Measurements from ENCODE around the gene PHF14.

Gene PHF14

GRCh38 chr7:11163220-11163619 is 189.5 kb downstream of the PHF14 start:
- no CpG with 5 or more reads among the region's 1 CpG for WGBS

GRCh38 chr7:11166051-11166450 is 192.4 kb downstream of the PHF14 start:
- H3K14ac ChIP-seq (ENCODE audit: low read length in 2 of 2) = no peak overlapping the region
- H2AK5ac ChIP-seq (ENCODE audit: low read length, severe bottlenecking) = no peak overlapping the region
- H2AFZ ChIP-seq (ENCODE audit: low read depth, low read length) = no peak overlapping the region
- H4K8ac ChIP-seq (ENCODE audit: low read length) = no peak overlapping the region
- WGBS = 100% methylated on average over 1 of the region's 1 CpG
- no peak for DNase-seq
- no peaks in the 10 kb centered on the region for H3K27me3 ChIP-seq (ENCODE audit: control insufficient read depth in 1 of 2, insufficient read depth in 1 of 2, low read length in 2 of 2)
- H3K79me1 ChIP-seq (replicated peaks; ENCODE audit: low read length, poor library complexity, severe bottlenecking) = no peaks in the 10 kb centered on the region
- no peak overlapping the region for H3K9ac ChIP-seq (ENCODE audit: low read length)
- no peak overlapping the region for H3K27ac ChIP-seq (ENCODE audit: low read length, poor library complexity, severe bottlenecking)
- no peak overlapping the region for H2BK12ac ChIP-seq (ENCODE audit: low read length in 2 of 2)
- no peak overlapping the region for H4K91ac ChIP-seq (ENCODE audit: low read length)
- H3K36me3 ChIP-seq (ENCODE audit: control insufficient read depth in 1 of 2, insufficient read depth in 2 of 2, low read depth in 1 of 2, low read length in 2 of 2) = no peaks in the 10 kb centered on the region
- no peak overlapping the region for H2BK5ac ChIP-seq (ENCODE audit: low read depth, low read length, poor library complexity, severe bottlenecking)
- H3K4me2 ChIP-seq (ENCODE audit: low read length, poor library complexity, severe bottlenecking) = no peak overlapping the region
- no peak overlapping the region for H2BK120ac ChIP-seq (ENCODE audit: low read depth, low read length)
- H3K4ac ChIP-seq (ENCODE audit: low read depth in 1 of 2, low read length in 2 of 2) = no peak overlapping the region
- no peak overlapping the region for H3K23ac ChIP-seq (ENCODE audit: low read length in 2 of 2)
- H3K9me3 ChIP-seq (ENCODE audit: control insufficient read depth, low read length) = no peaks in the 10 kb centered on the region
- H2BK15ac ChIP-seq (ENCODE audit: low read depth, poor library complexity, severe bottlenecking) = no peak overlapping the region
- H3K4me1 ChIP-seq (ENCODE audit: control insufficient read depth, insufficient read depth, low read depth, low read length) = no peaks in the 10 kb centered on the region
- no peak overlapping the region for H3K4me3 ChIP-seq (ENCODE audit: insufficient read depth in 1 of 2, low read depth in 1 of 2, low read length in 2 of 2)
- H3K18ac ChIP-seq (ENCODE audit: low read depth in 1 of 2, low read length in 2 of 2) = no peak overlapping the region

More at GRCh38 chr7:11163220-11163619, 189.5 kb downstream of the PHF14 start:
- H3K9me3 ChIP-seq (ENCODE audit: control insufficient read depth, low read length) = no peaks in the 10 kb centered on the region
- H3K4me1 ChIP-seq (ENCODE audit: control insufficient read depth, insufficient read depth, low read depth, low read length) = no peaks in the 10 kb centered on the region
- no peak overlapping the region for H2BK5ac ChIP-seq (ENCODE audit: low read depth, low read length, poor library complexity, severe bottlenecking)
- no peak overlapping the region for H3K18ac ChIP-seq (ENCODE audit: low read depth in 1 of 2, low read length in 2 of 2)
- H4K8ac ChIP-seq (ENCODE audit: low read length) = no peak overlapping the region
- H2AFZ ChIP-seq (ENCODE audit: low read depth, low read length) = no peak overlapping the region
- H3K9ac ChIP-seq (ENCODE audit: low read length) = no peak overlapping the region
- no peak overlapping the region for H3K4me3 ChIP-seq (ENCODE audit: insufficient read depth in 1 of 2, low read depth in 1 of 2, low read length in 2 of 2)
- H3K36me3 ChIP-seq (ENCODE audit: control insufficient read depth in 1 of 2, insufficient read depth in 2 of 2, low read depth in 1 of 2, low read length in 2 of 2) = peaks cover 0 to 6% of the 10 kb centered on the region in 2 experiments
- H2BK15ac ChIP-seq (ENCODE audit: low read depth, poor library complexity, severe bottlenecking) = no peak overlapping the region
- no peaks in the 10 kb centered on the region for H3K27me3 ChIP-seq (ENCODE audit: control insufficient read depth in 1 of 2, insufficient read depth in 1 of 2, low read length in 2 of 2)
- H3K27ac ChIP-seq (ENCODE audit: low read length, poor library complexity, severe bottlenecking) = no peak overlapping the region
- H3K23ac ChIP-seq (ENCODE audit: low read length in 2 of 2) = no peak overlapping the region
- no peak overlapping the region for H2AK5ac ChIP-seq (ENCODE audit: low read length, severe bottlenecking)
- H3K4ac ChIP-seq (ENCODE audit: low read depth in 1 of 2, low read length in 2 of 2) = no peak overlapping the region
- no peak overlapping the region for H2BK12ac ChIP-seq (ENCODE audit: low read length in 2 of 2)
- H3K4me2 ChIP-seq (ENCODE audit: low read length, poor library complexity, severe bottlenecking) = no peak overlapping the region
- DNase-seq = no peak
- H3K79me1 ChIP-seq (replicated peaks; ENCODE audit: low read length, poor library complexity, severe bottlenecking) = no peaks in the 10 kb centered on the region
- no peak overlapping the region for H4K91ac ChIP-seq (ENCODE audit: low read length)
- H2BK120ac ChIP-seq (ENCODE audit: low read depth, low read length) = no peak overlapping the region
- no peak overlapping the region for H3K14ac ChIP-seq (ENCODE audit: low read length in 2 of 2)

GRCh38 chr7:11168650-11169170 is 195.0 kb downstream of the PHF14 start:
- Histone ChIP-seq H4K8ac (ENCODE audit: low read length) (no peak overlapping the region), H2BK120ac (ENCODE audit: low read depth, low read length) (no peak overlapping the region), H4K91ac (ENCODE audit: low read length) (no peak overlapping the region), H3K18ac (ENCODE audit: low read depth in 1 of 2, low read length in 2 of 2) (no peak overlapping the region), H2BK5ac (ENCODE audit: low read depth, low read length, poor library complexity, severe bottlenecking) (no peak overlapping the region), H3K27me3 (ENCODE audit: control insufficient read depth in 1 of 2, insufficient read depth in 1 of 2, low read length in 2 of 2) (no peaks in the 10 kb centered on the region), H3K9ac (ENCODE audit: low read length) (no peak overlapping the region), H3K36me3 (ENCODE audit: control insufficient read depth in 1 of 2, insufficient read depth in 2 of 2, low read depth in 1 of 2, low read length in 2 of 2) (no peaks in the 10 kb centered on the region), H3K4ac (ENCODE audit: low read depth in 1 of 2, low read length in 2 of 2) (no peak overlapping the region), H3K4me2 (ENCODE audit: low read length, poor library complexity, severe bottlenecking) (no peak overlapping the region), H3K4me1 (ENCODE audit: control insufficient read depth, insufficient read depth, low read depth, low read length) (no peaks in the 10 kb centered on the region), H3K79me1 (replicated peaks; ENCODE audit: low read length, poor library complexity, severe bottlenecking) (no peaks in the 10 kb centered on the region), H2AFZ (ENCODE audit: low read depth, low read length) (no peak overlapping the region), H2BK15ac (ENCODE audit: low read depth, poor library complexity, severe bottlenecking) (no peak overlapping the region), H3K14ac (ENCODE audit: low read length in 2 of 2) (no peak overlapping the region), H2BK12ac (ENCODE audit: low read length in 2 of 2) (no peak overlapping the region), H2AK5ac (ENCODE audit: low read length, severe bottlenecking) (no peak overlapping the region), H3K9me3 (ENCODE audit: control insufficient read depth, low read length) (no peaks in the 10 kb centered on the region), H3K27ac (ENCODE audit: low read length, poor library complexity, severe bottlenecking) (no peak overlapping the region), H3K23ac (ENCODE audit: low read length in 2 of 2) (no peak overlapping the region), H3K4me3 (ENCODE audit: insufficient read depth in 1 of 2, low read depth in 1 of 2, low read length in 2 of 2) (no peak overlapping the region)
- DNase-seq = no peak
- 100% methylated on average over 1 of the region's 1 CpG for WGBS

GRCh38 chr7:11170175-11170574 is 196.5 kb downstream of the PHF14 start:
- H3K4me2 ChIP-seq (ENCODE audit: low read length, poor library complexity, severe bottlenecking) = no peak overlapping the region
- H4K91ac ChIP-seq (ENCODE audit: low read length) = no peak overlapping the region
- no peak for DNase-seq
- H3K23ac ChIP-seq (ENCODE audit: low read length in 2 of 2) = no peak overlapping the region
- no peak overlapping the region for H2BK15ac ChIP-seq (ENCODE audit: low read depth, poor library complexity, severe bottlenecking)
- WGBS = 80% methylated on average over 2 of the region's 2 CpGs
- no peaks in the 10 kb centered on the region for H3K79me1 ChIP-seq (replicated peaks; ENCODE audit: low read length, poor library complexity, severe bottlenecking)
- H3K36me3 ChIP-seq (ENCODE audit: control insufficient read depth in 1 of 2, insufficient read depth in 2 of 2, low read depth in 1 of 2, low read length in 2 of 2) = no peaks in the 10 kb centered on the region
- H3K14ac ChIP-seq (ENCODE audit: low read length in 2 of 2) = no peak overlapping the region
- no peak overlapping the region for H3K27ac ChIP-seq (ENCODE audit: low read length, poor library complexity, severe bottlenecking)
- no peak overlapping the region for H3K9ac ChIP-seq (ENCODE audit: low read length)
- no peak overlapping the region for H2BK5ac ChIP-seq (ENCODE audit: low read depth, low read length, poor library complexity, severe bottlenecking)
- H3K18ac ChIP-seq (ENCODE audit: low read depth in 1 of 2, low read length in 2 of 2) = no peak overlapping the region
- H3K27me3 ChIP-seq (ENCODE audit: control insufficient read depth in 1 of 2, insufficient read depth in 1 of 2, low read length in 2 of 2) = no peaks in the 10 kb centered on the region
- H3K4me1 ChIP-seq (ENCODE audit: control insufficient read depth, insufficient read depth, low read depth, low read length) = no peaks in the 10 kb centered on the region
- no peak overlapping the region for H2BK12ac ChIP-seq (ENCODE audit: low read length in 2 of 2)
- H3K4me3 ChIP-seq (ENCODE audit: insufficient read depth in 1 of 2, low read depth in 1 of 2, low read length in 2 of 2) = no peak overlapping the region
- H4K8ac ChIP-seq (ENCODE audit: low read length) = no peak overlapping the region
- no peak overlapping the region for H2AK5ac ChIP-seq (ENCODE audit: low read length, severe bottlenecking)
- no peak overlapping the region for H2BK120ac ChIP-seq (ENCODE audit: low read depth, low read length)
- no peak overlapping the region for H3K4ac ChIP-seq (ENCODE audit: low read depth in 1 of 2, low read length in 2 of 2)
- no peak overlapping the region for H2AFZ ChIP-seq (ENCODE audit: low read depth, low read length)
- no peaks in the 10 kb centered on the region for H3K9me3 ChIP-seq (ENCODE audit: control insufficient read depth, low read length)
